GM19240 (cell line): Measurements from ENCODE around the gene VASH1.

ENCODE experiments used
- DNase-seq: peaks from one replicate; pipeline ENCODE4 v3.0.0; 2011; ENCODE audit warnings: low spot score; ENCODE audit not compliant: insufficient read length

The VASH1 gene

GRCh38 chr14:76782885-76783566 is 21.8 kb downstream of the VASH1 start:
- DNase-seq, result no peak

- no peak for DNase-seq
These were observed 23.1 kb downstream of the VASH1 start for GRCh38 chr14:76784266-76784874.

GRCh38 chr14:76784881-76785280 is 23.6 kb downstream of the VASH1 start:
- peak; percentile 82 for DNase-seq

GRCh38 chr14:76786601-76787000 is 25.3 kb downstream of the VASH1 start:
- no peak for DNase-seq

GRCh38 chr14:76792422-76792821 is 31.2 kb downstream of the VASH1 start:
- DNase-seq, result no peak

GRCh38 chr14:76793324-76793723 is 32.1 kb downstream of the VASH1 start:
- DNase-seq, result no peak

GRCh38 chr14:76793956-76794355 is 32.7 kb downstream of the VASH1 start:
- no peak for DNase-seq

GRCh38 chr14:76806446-76806845 is 45.2 kb downstream of the VASH1 start:
- DNase-seq, result no peak

- no peak for DNase-seq
These were observed 46.7 kb downstream of the VASH1 start for GRCh38 chr14:76808011-76808410.

GRCh38 chr14:76808990-76809389 is 47.7 kb downstream of the VASH1 start:
- DNase-seq, result no peak

- DNase-seq, result no peak
These were observed 49.3 kb downstream of the VASH1 start for GRCh38 chr14:76810525-76810924.

GRCh38 chr14:76810953-76811400 is 49.7 kb downstream of the VASH1 start:
- DNase-seq, result no peak

- DNase-seq, result no peak
These were observed 50.3 kb downstream of the VASH1 start for GRCh38 chr14:76811561-76811960.

- no peak for DNase-seq
These were observed 50.8 kb downstream of the VASH1 start for GRCh38 chr14:76812093-76812421.

GRCh38 chr14:76812422-76813383 is 51.4 kb downstream of the VASH1 start, which contains the start of gene ANGEL1:
Gene ANGEL1 (minus strand): TSS chr14:76812882. CDS start chr14:76812827, 55 bp downstream.
- peak; percentile 88 for DNase-seq

GRCh38 chr14:76814726-76815645 is 53.7 kb downstream of the VASH1 start:
- DNase-seq, result no peak

GRCh38 chr14:76820700-76821099 is 59.4 kb downstream of the VASH1 start:
- no peak for DNase-seq

- no peak for DNase-seq
These were observed 64.9 kb downstream of the VASH1 start, which contains the start of gene LRRC74A for GRCh38 chr14:76826122-76826521. Gene LRRC74A (plus strand): TSS chr14:76826408. CDS start chr14:76826698, 290 bp downstream.

GRCh38 chr14:76827696-76828296 is 66.5 kb downstream of the VASH1 start:
- no peak for DNase-seq

GRCh38 chr14:76828339-76829012 is 67.2 kb downstream of the VASH1 start:
- DNase-seq, result no peak
